Spleen (tissue), 13 donors: Measurements from ENCODE around the gene VEGFB. TPM values are rescaled to one million over a fixed set of nuclear protein-coding genes. Genes with fewer than 3 reads are reported as not detected.

ENCODE experiments used
- DNase-seq: peaks from one replicate; pipeline ENCODE4 v3.0.0-alpha.2; 2020
- H3K27ac ChIP-seq, 8 donors: fragments of 200-600 bp; sonication (generic) in 7 of 8; 1 replicate in 4 of 8; 2 replicates in 4 of 8; pipeline versions ENCODE4 v1.5.0 to v1.8.0; 2016 to 2021; ENCODE audit warnings: inconsistent platforms in 4 of 8, mild to moderate bottlenecking in 4 of 8, moderate library complexity in 1 of 8
- H3K27me3 ChIP-seq, 7 donors: fragments of 200-600 bp; sonication (generic) in 6 of 7; replicated peaks in 1 of 7; 1 replicate in 4 of 7; 2 replicates in 3 of 7; pipeline versions ENCODE4 v1.5.0 to v1.8.0; 2016 to 2021; ENCODE audit warnings: inconsistent platforms in 3 of 7, mild to moderate bottlenecking in 1 of 7
- H3K36me3 ChIP-seq, 6 donors: fragments of 200-600 bp; sonication (generic) in 5 of 6; 1 replicate in 4 of 6; 2 replicates in 2 of 6; pipeline versions ENCODE4 v1.5.0 to v1.8.0; 2016 to 2021; ENCODE audit warnings: inconsistent platforms in 2 of 6
- H3K4me1 ChIP-seq, 6 donors: fragments of 200-600 bp; sonication (generic) in 5 of 6; 1 replicate in 3 of 6; 2 replicates in 3 of 6; pipeline versions ENCODE4 v1.5.0 to v1.8.0; 2016 to 2021; ENCODE audit warnings: inconsistent platforms in 3 of 6
- H3K4me3 ChIP-seq, 8 donors: fragments of 200-600 bp; sonication (generic) in 7 of 8; 1 replicate in 4 of 8; 2 replicates in 4 of 8; pipeline versions ENCODE4 v1.5.0 to v1.8.0; 2016 to 2021; ENCODE audit warnings: inconsistent platforms in 4 of 8, mild to moderate bottlenecking in 4 of 8, moderate library complexity in 2 of 8
- H3K9me3 ChIP-seq, 8 donors: fragments of 200-600 bp; sonication (generic) in 7 of 8; 1 replicate in 4 of 8; 2 replicates in 4 of 8; pipeline versions ENCODE4 v1.5.0 to v1.8.0; 2016 to 2021; ENCODE audit warnings: inconsistent platforms in 4 of 8
- POLR2A ChIP-seq, 3 donors: fragments of 450-650 bp; IDR thresholded peaks; one replicate each; pipeline ENCODE4 v1.5.1; 2017; ENCODE audit warnings: antibody characterized with exemption in 3 of 3, mild to moderate bottlenecking in 1 of 3
- POLR2AphosphoS5 ChIP-seq, 3 donors: sonication (generic); formaldehyde crosslinking; IDR thresholded peaks; one replicate each; pipeline ENCODE4 v1.5.1; 2017; ENCODE audit warnings: antibody characterized with exemption in 3 of 3
- WGBS, 5 donors: extraction: QIAGEN DNeasy Blood & Tissue Kit in 3 of 5; methylation state at CpG; one replicate each; pipeline versions ENCODE4 v1.1.5 to v1.1.7; 2013 to 2018; 5-methylcytosine and 5-hydroxymethylcytosine counted together
- intact Hi-C: fragments of 100-400 bp; cut with DNase I; formaldehyde crosslinking; loops from one replicate; pipeline ENCODE4 v1.15.0; 2023; ENCODE audit warnings: low total_unique reads
- long read RNA-seq, 2 donors: transcript quantifications; one replicate each; lab custom pipeline, GENCODE V29; 2026
- polyA plus RNA-seq, 3 donors: library from polyadenylated mRNA; stranded (reverse); fragments of 200-250 nt; gene quantifications; one replicate each; pipeline ENCODE4 v1.2.1, GENCODE V29; 2013
- total RNA-seq, 7 donors: library from RNA; depleted of rRNA in 3 of 7; stranded (reverse); fragments of >200 nt in 3 of 7; fragmentation: NEBNext Ultra II Directional in 4 of 7; extraction: Animal tissue kit (Norgen Biotek cat#: 25700) in 4 of 7; gene quantifications; one replicate each; pipeline versions ENCODE4 v1.1.0 to v1.2.1, GENCODE V29; 2016 to 2021
- TF ChIP-seq, protein P1 (sequence below), 11 experiments: fragments of 200-600 bp in 7 of 11; fragments of 450-650 bp in 4 of 11; sonication (generic) in 4 of 11; IDR thresholded peaks in 8 of 11; conservative IDR thresholded peaks in 3 of 11; 1 replicate in 7 of 11; 2 replicates in 4 of 11; pipeline versions ENCODE4 v1.4.0 to v1.8.0; 2016 to 2021; ENCODE audit warnings: antibody characterized with exemption in 11 of 11, inconsistent platforms in 4 of 11, mild to moderate bottlenecking in 1 of 11
- donor health status: healthy with polysubstance abuse.
- donor health status: DM: no; HTN: no; CAD: no; lungs with moderate emphysema.
- donor health status: DM: no; HTN: no; CAD: no.
- donor health status: Bipolar disorder and iron deficiency.
- donor health status: healthy.
- donor health status: DM: no; HTN: no; CAD: no.
- donor health status: DM: yes; HTN: yes; CAD: no.

VEGFB gene, protein sequence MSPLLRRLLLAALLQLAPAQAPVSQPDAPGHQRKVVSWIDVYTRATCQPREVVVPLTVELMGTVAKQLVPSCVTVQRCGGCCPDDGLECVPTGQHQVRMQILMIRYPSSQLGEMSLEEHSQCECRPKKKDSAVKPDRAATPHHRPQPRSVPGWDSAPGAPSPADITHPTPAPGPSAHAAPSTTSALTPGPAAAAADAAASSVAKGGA
- total RNA-seq (100 to 1,000 TPM in 1 of 7 donors, 10 to 100 TPM in 6; 38.3 to 103 (median 63.5) TPM), polyA plus RNA-seq (10 to 100 TPM; 81.6 to 96.9 (median 87.1) TPM)
- long read RNA-seq, donor 1, transcript VEGFB-201 (7 exons, 1,380 nt) = major isoform, 10 of 23 reads
- long read RNA-seq, donor 1, partial matches to known transcripts = 7 of 23 reads
- long read RNA-seq, donor 1, other reads (novel, unspliced or antisense) = 0 of 23 reads
- long read RNA-seq, donor 2, transcript VEGFB-202 (7 exons, 979 nt) = minor isoform, 7 of 29 reads
- long read RNA-seq, donor 2, transcript VEGFB-201 (7 exons, 1,380 nt) = major isoform, 16 of 29 reads
- long read RNA-seq, donor 2, partial matches to known transcripts = 5 of 29 reads
- long read RNA-seq, donor 2, other reads (novel, unspliced or antisense) = 0 of 29 reads

DNA sequence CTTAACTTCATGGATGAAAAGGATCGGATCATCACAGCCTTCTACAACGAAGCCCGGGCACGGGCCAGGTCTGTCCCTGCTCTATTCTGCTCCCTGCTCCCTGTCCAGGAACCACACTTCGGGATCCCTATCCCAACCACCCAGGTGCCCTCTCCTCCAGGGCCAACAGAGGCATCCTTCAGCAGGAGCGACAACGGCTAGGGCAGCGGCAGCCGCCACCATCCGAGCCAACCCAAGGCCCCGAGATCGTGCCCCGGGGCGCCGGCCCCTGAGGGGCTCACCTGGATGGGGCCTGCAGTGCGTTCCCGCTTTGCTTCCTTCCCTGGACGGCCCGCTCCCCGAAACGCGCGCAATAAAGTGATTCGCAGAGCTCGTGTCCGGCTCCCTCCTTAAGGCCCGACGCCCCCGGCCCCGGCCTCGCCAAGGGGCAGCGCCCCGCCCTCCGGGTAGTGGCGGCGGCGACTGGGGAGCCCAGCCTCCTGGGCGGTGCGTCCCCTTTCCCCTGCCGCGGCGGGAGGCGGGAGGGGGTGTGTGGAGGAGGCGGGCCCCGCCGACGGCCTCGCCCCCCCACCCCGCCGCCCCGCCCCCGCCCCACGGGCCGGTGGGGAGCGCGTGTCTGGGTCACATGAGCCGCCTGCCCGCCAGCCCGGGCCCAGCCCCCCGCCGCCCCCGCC, at the start of gene VEGFB:
Gene VEGFB, plus strand, starts transcription at position 672 of the 674 bp plus-strand sequence. CDS start 250 bp downstream, outside the sequence.
- H3K36me3 ChIP-seq = peaks cover 0 to 33% (median 18%) of the 10 kb centered on the region in 6 donors
- DNase-seq = peak; percentile 94
- intact Hi-C loops = no loop called here
- H3K27ac ChIP-seq = peak within 1 kb of the TSS; percentile 72 to 93 (median 86)
- H3K4me3 ChIP-seq = peak within 1 kb of the TSS; percentile 67 to 96 (median 78)
- WGBS, 5 donors = 7 to 19% (median 12%) methylated on average over 19 to 60 of the region's 62 CpGs
- H3K4me1 ChIP-seq = peaks cover 38 to 91% (median 74%) of the 10 kb centered on the region in 6 donors
- TF ChIP-seq POLR2AphosphoS5 (IDR thresholded peaks at IDR 0.05) (peak; percentile 81 to 86 (median 81)), POLR2A (IDR thresholded peaks at IDR 0.05) (no peak)
- TF ChIP-seq, protein P1, sequence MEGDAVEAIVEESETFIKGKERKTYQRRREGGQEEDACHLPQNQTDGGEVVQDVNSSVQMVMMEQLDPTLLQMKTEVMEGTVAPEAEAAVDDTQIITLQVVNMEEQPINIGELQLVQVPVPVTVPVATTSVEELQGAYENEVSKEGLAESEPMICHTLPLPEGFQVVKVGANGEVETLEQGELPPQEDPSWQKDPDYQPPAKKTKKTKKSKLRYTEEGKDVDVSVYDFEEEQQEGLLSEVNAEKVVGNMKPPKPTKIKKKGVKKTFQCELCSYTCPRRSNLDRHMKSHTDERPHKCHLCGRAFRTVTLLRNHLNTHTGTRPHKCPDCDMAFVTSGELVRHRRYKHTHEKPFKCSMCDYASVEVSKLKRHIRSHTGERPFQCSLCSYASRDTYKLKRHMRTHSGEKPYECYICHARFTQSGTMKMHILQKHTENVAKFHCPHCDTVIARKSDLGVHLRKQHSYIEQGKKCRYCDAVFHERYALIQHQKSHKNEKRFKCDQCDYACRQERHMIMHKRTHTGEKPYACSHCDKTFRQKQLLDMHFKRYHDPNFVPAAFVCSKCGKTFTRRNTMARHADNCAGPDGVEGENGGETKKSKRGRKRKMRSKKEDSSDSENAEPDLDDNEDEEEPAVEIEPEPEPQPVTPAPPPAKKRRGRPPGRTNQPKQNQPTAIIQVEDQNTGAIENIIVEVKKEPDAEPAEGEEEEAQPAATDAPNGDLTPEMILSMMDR (IDR thresholded peaks at IDR 0.05 in 8 of 11, conservative IDR thresholded peaks at IDR 0.05 in 3 of 11) = no peak
- no peaks in the 10 kb centered on the region for H3K9me3 ChIP-seq
- H3K27me3 ChIP-seq = no peaks in the 10 kb centered on the region

DNA sequence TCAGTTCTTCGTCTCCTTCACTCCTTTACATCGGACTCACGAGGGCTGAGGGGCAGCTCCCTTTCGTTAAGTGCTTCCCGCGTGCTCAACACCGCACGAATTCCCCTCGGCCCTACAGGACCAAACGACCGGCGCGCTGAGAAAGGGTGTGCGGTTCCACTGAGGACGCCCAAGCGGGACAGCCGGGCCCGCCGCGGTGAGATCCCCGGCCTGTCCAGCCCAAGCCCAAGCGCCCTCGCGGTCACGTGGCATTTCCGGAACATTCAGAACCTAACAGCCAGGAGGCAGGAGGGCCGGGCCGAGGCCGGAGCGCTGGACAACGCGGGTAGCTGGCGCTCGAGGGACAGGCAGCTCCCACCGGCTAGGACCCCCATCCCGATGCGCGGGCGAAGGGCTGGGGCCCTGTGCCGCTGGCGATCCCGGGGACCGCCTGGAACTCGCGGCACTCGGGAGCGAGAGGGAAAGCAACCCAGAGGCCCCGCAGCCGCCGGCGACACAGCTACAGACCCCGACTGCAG, 49.1 kb upstream of the VEGFB start:
- TF ChIP-seq, protein P1 (IDR thresholded peaks at IDR 0.05 in 8 of 11, conservative IDR thresholded peaks at IDR 0.05 in 3 of 11) = peak in 7 of 11 experiments; percentile 4 to 75 (median 42)
- TF ChIP-seq POLR2AphosphoS5 (IDR thresholded peaks at IDR 0.05) (peak; percentile 97 to 99 (median 99)), POLR2A (IDR thresholded peaks at IDR 0.05) (peak; percentile 26 to 99 (median 95))
- intact Hi-C loops = no loop called here
- no peak for DNase-seq
- no peaks in the 10 kb centered on the region for H3K9me3 ChIP-seq
- WGBS, 5 donors = 0 to 1% (median 0%) methylated on average over 12 to 52 of the region's 52 CpGs
- H3K4me1 ChIP-seq = peaks cover 36 to 49% (median 44%) of the 10 kb centered on the region in 6 donors
- peak overlapping the region in 5 of 8 donors; percentile 71 to 97 (median 92) for H3K27ac ChIP-seq
- peak overlapping the region in 5 of 8 donors; percentile 43 to 66 (median 59) for H3K4me3 ChIP-seq
- no peaks in the 10 kb centered on the region for H3K27me3 ChIP-seq
- H3K36me3 ChIP-seq = peaks cover 0 to 18% (median 0%) of the 10 kb centered on the region in 6 donors

DNA sequence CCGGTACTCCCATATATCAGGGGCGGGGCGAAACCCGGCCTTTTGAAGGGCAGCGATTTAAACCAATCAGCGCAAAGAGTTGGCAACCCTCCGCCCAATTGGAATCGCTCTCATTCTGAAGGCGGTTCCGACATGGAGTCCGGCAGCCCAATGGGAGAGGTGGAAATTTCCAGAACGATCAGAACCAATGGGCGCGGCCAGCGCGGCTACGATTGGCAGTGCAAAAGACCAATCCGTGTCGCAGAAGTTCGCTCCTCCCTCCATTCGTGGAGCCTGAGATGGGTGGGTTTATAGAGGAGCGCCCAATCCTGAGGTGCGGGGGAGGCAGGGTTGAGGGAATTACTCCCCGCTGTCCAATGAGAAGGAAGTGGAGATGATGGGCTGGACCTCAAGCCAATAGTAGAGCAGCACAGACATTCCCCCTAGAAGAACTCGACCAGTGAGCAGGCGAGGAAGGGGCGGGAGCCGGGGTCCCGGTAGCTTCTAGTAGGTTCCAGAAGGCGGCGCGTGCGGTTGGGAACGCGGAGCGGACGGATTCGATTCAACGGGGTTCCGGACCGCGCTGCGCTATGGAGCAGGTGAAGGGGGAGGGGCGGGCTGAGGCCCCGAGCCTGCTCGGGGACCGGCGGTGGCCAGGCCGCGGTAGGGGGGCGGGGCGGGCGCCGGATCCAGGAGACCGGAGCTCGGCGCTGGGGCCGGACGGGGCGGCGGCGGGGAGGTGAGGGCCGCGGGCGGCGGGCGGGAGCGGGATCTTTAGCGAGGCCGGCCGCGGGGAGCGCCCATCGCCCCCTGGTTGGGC, 48.5 kb upstream of the VEGFB start, which contains the start of gene STIP1:
Gene STIP1, plus strand, starts transcription at position 479 of the 799 bp plus-strand sequence. Its CDS starts 91 bp downstream, at position 570.
- peak within 1 kb of the TSS in 5 of 8 donors; percentile 43 to 66 (median 59) for H3K4me3 ChIP-seq
- peak within 1 kb of the TSS in 5 of 8 donors; percentile 71 to 97 (median 92) for H3K27ac ChIP-seq
- WGBS, 5 donors = 0 to 1% (median 0%) methylated on average over 34 to 74 of the region's 74 CpGs
- H3K27me3 ChIP-seq = no peaks in the 10 kb centered on the region
- intact Hi-C loops = no loop called here
- peaks cover 35 to 47% (median 43%) of the 10 kb centered on the region in 6 donors for H3K4me1 ChIP-seq
- H3K36me3 ChIP-seq = peaks cover 0 to 24% (median 0%) of the 10 kb centered on the region in 6 donors
- TF ChIP-seq POLR2AphosphoS5 (IDR thresholded peaks at IDR 0.05) = peak; percentile 5 to 89 (median 43)
- TF ChIP-seq POLR2A (IDR thresholded peaks at IDR 0.05) = peak in 1 of 3 donors; percentile 69
- TF ChIP-seq, protein P1 (IDR thresholded peaks at IDR 0.05 in 8 of 11, conservative IDR thresholded peaks at IDR 0.05 in 3 of 11) = peak in 9 of 11 experiments; percentile 29 to 92 (median 64)
- DNase-seq = peak; percentile 100
- no peaks in the 10 kb centered on the region for H3K9me3 ChIP-seq
